ENCODE data around the gene NOL4L.

GRCh38 chr20:32482442-32483261 is 102.5 kb downstream of the NOL4L start:
- TF ChIP-seq EZH2phosphoT487 (IDR thresholded peaks at IDR 0.05; ENCODE audit: low read depth, severe bottlenecking, unreplicated experiment) (no peak), CTCF (IDR thresholded peaks at IDR 0.05; ENCODE audit: poor library complexity) (no peak), EZH2 (IDR thresholded peaks at IDR 0.05; ENCODE audit: borderline replicate concordance) (no peak)
